ENCODE data around the gene FAM89A. TPM values are rescaled to one million over a fixed set of nuclear protein-coding genes. Genes with fewer than 3 reads are reported as not detected.

FAM89A gene
- total RNA-seq, 3 donors from 2014 or later (not counting 1 experiment from before 2014, with no cell fraction given), result 1.4 to 2.5 (median 2.0) TPM

- H3K9me3 Mint-ChIP-seq, result no peaks in the 10 kb centered on the region
- Histone ChIP-seq H3K36me3 (ENCODE audit: control insufficient read depth, insufficient read depth, low read length) (no peaks in the 10 kb centered on the region), H3K4me3 (ENCODE audit: low read length) (no peak overlapping the region), H3K9me3 (ENCODE audit: control insufficient read depth, insufficient read depth, low read length) (no peaks in the 10 kb centered on the region), H3K27me3 (ENCODE audit: control insufficient read depth, insufficient read depth, low read length) (no peaks in the 10 kb centered on the region), H3K4me1 (ENCODE audit: control insufficient read depth, insufficient read depth, low read length) (no peaks in the 10 kb centered on the region), H3K27ac (ENCODE audit: low read length) (no peak overlapping the region)
- H3K4me3 Mint-ChIP-seq, result no peak overlapping the region
- 84% methylated on average over 9 of the region's 11 CpGs for WGBS (ENCODE audit: insufficient coverage)
- TF ChIP-seq CTCF (IDR thresholded peaks at IDR 0.05), result no peak
- DNase-seq, result no peak
- intact Hi-C loops (cut with micrococcal nuclease), result no loop called here
- H3K4me1 Mint-ChIP-seq, result no peaks in the 10 kb centered on the region
- H3K36me3 Mint-ChIP-seq, result no peaks in the 10 kb centered on the region
- no peak for ATAC-seq
- no peak overlapping the region for H3K27ac Mint-ChIP-seq
- peaks cover 2 to 8% of the 10 kb centered on the region in 2 donors for H3K27me3 Mint-ChIP-seq (ENCODE audit: low read depth in 2 of 2)
Measured at GRCh38 chr1:231065510-231066241, 25.6 kb upstream of the FAM89A start.

- peaks cover 2 to 8% of the 10 kb centered on the region in 2 donors for H3K27me3 Mint-ChIP-seq (ENCODE audit: low read depth in 2 of 2)
- Histone ChIP-seq H3K36me3 (ENCODE audit: control insufficient read depth, insufficient read depth, low read length) (no peaks in the 10 kb centered on the region), H3K27me3 (ENCODE audit: control insufficient read depth, insufficient read depth, low read length) (no peaks in the 10 kb centered on the region), H3K4me1 (ENCODE audit: control insufficient read depth, insufficient read depth, low read length) (no peaks in the 10 kb centered on the region), H3K27ac (ENCODE audit: low read length) (no peak overlapping the region), H3K9me3 (ENCODE audit: control insufficient read depth, insufficient read depth, low read length) (no peaks in the 10 kb centered on the region), H3K4me3 (ENCODE audit: low read length) (no peak overlapping the region)
- H3K27ac Mint-ChIP-seq, result no peak overlapping the region
- intact Hi-C loops (cut with micrococcal nuclease), result no loop called here
- no peak for TF ChIP-seq CTCF (IDR thresholded peaks at IDR 0.05)
- no peaks in the 10 kb centered on the region for H3K4me1 Mint-ChIP-seq
- no peak for DNase-seq
- no peaks in the 10 kb centered on the region for H3K9me3 Mint-ChIP-seq
- WGBS (ENCODE audit: insufficient coverage), result 84% methylated on average over 3 of the region's 3 CpGs
- H3K36me3 Mint-ChIP-seq, result no peaks in the 10 kb centered on the region
- no peak for ATAC-seq
- H3K4me3 Mint-ChIP-seq, result no peak overlapping the region
Measured at GRCh38 chr1:231064418-231064817, 24.4 kb upstream of the FAM89A start.

GRCh38 chr1:231063331-231063730 is 23.3 kb upstream of the FAM89A start:
- Mint-ChIP-seq H3K27ac (no peak overlapping the region), H3K4me3 (no peak overlapping the region), H3K9me3 (no peaks in the 10 kb centered on the region), H3K4me1 (no peaks in the 10 kb centered on the region), H3K36me3 (no peaks in the 10 kb centered on the region), H3K27me3 (ENCODE audit: low read depth in 2 of 2) (peaks cover 2 to 8% of the 10 kb centered on the region in 2 donors)
- intact Hi-C loops (cut with micrococcal nuclease), result no loop called here
- Histone ChIP-seq H3K9me3 (ENCODE audit: control insufficient read depth, insufficient read depth, low read length) (no peaks in the 10 kb centered on the region), H3K4me3 (ENCODE audit: low read length) (no peak overlapping the region), H3K36me3 (ENCODE audit: control insufficient read depth, insufficient read depth, low read length) (no peaks in the 10 kb centered on the region), H3K27me3 (ENCODE audit: control insufficient read depth, insufficient read depth, low read length) (no peaks in the 10 kb centered on the region), H3K4me1 (ENCODE audit: control insufficient read depth, insufficient read depth, low read length) (no peaks in the 10 kb centered on the region), H3K27ac (ENCODE audit: low read length) (no peak overlapping the region)
- 96% methylated on average over 5 of the region's 6 CpGs for WGBS (ENCODE audit: insufficient coverage)
- TF ChIP-seq CTCF (IDR thresholded peaks at IDR 0.05), result no peak
- no peak for DNase-seq
- ATAC-seq, result no peak
